ENCODE results near the gene ABCB8.
"Not testable (repeated sequence)": the region's sequence is repeated elsewhere in the genome, so short reads cannot be mapped to it uniquely, and the experiment has no call there.

ABCB8 gene

DNA sequence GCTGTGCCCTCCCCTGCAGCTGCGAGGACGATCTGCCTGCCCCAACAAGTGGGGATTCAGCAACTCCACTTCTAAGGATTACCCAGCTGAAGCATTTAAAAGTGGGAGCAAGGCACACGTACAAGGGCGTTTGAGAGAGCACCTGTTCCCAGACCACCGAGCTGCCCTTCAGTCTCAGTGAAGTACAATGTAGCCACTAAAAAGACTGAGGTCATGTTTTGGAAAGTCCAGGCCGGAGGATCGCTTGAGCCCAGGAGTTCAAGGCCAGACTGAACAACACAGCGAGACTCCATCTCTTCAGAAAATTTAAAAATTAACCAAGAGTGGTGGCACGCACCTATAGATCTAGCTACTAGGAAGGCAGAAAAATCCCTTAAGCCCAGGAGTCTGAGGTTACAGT is 22.7 kb upstream of the ABCB8 start:
- no peak overlapping the region for H3K27ac Mint-ChIP-seq
- no peak for ATAC-seq (ENCODE audit: low read depth)
- H3K4me1 Mint-ChIP-seq = peaks cover 5% of the 10 kb centered on the region
- no peak for DNase-seq (ENCODE audit: low spot score in 2 of 2)
- H3K27me3 Mint-ChIP-seq = peaks cover 4% of the 10 kb centered on the region
- H3K36me3 Mint-ChIP-seq = no peaks in the 10 kb centered on the region
- H3K4me3 Mint-ChIP-seq = no peak overlapping the region
- H3K9me3 Mint-ChIP-seq = no peaks in the 10 kb centered on the region

DNA sequence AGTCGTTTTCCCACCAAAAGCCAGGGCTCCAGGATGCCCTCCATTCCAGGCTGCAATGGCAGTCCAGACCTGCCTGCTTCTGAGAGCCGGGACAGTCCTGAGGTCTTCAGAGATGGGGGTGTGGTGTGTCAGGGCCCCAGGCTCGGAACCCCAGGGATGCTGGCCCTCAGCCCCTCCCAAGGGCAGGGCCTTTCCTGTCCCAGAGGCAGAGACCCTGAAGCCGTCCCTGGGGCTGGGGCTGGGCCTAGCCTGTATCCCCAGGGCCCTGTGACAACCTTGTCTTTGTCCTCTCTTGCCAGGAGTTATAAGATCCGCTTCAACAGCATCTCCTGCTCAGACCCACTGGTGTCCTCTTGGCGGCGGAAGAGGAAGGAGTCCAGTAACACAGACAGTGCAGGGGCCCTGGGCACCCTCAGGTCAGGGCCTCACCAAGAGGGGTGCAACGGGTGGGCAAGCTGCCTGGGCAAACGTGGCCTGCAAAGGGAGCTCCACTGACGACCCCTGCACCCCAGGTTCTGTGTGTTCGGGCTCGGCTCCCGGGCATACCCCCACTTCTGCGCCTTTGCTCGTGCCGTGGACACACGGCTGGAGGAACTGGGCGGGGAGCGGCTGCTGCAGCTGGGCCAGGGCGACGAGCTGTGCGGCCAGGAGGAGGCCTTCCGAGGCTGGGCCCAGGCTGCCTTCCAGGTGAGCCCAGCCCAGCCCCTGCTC is 21.5 kb upstream of the ABCB8 start:
- no peak for DNase-seq (ENCODE audit: low spot score in 2 of 2)
- peaks cover 2% of the 10 kb centered on the region for H3K27me3 Mint-ChIP-seq
- no peaks in the 10 kb centered on the region for H3K9me3 Mint-ChIP-seq
- H3K4me1 Mint-ChIP-seq = peaks cover 9% of the 10 kb centered on the region
- H3K36me3 Mint-ChIP-seq = no peaks in the 10 kb centered on the region
- no peak for ATAC-seq (ENCODE audit: low read depth)
- no peak overlapping the region for H3K4me3 Mint-ChIP-seq
- H3K27ac Mint-ChIP-seq = no peak overlapping the region

DNA sequence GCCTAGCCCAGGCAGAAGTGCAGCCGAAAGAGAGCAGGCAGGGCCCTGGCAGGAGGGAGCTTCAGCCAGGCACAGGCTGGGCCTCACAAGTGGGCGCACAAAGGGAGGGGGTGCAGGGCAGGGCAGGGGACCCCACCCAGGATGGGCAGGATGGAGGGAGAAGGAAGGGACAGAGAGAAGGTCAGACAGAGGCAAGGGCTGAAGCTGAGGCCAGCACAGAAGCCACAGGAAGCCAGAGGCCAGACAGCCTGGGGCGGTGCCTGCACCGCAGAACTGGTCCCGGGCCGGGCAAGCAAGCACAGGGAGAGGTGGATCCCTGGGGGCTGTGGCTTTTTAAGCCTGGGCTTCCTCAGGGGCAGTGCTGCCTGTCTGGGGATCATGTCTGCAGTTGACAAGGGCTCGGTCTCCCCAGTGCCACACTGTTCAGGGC is 20.8 kb upstream of the ABCB8 start:
- no peak overlapping the region for H3K27ac Mint-ChIP-seq

DNA sequence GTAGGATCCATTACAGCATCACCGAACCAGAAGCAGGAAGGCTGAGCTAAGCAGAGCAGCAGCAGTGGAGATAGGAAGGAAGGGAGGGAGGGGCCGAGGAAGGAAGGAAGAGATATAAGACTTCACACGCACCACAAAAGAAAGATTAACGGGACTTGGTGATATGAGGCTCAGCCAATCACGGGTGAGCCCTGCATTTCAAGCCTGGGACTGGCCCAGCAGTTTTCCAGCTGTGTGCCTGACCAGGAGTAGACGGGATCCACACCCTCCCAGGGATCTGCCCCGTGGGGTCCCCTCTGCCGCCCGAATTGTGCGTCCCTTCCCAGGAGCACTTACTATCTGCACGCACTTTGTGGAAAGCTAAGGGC is 20.1 kb upstream of the ABCB8 start:
- peaks cover 13% of the 10 kb centered on the region for H3K4me1 Mint-ChIP-seq
- H3K27ac Mint-ChIP-seq = no peak overlapping the region
- DNase-seq (ENCODE audit: low spot score in 2 of 2) (no peak), ATAC-seq (ENCODE audit: low read depth) (no peak)
- H3K4me3 Mint-ChIP-seq = peak overlapping the region; percentile 71
- H3K9me3 Mint-ChIP-seq = no peaks in the 10 kb centered on the region
- H3K36me3 Mint-ChIP-seq = no peaks in the 10 kb centered on the region
- peaks cover 2% of the 10 kb centered on the region for H3K27me3 Mint-ChIP-seq

More for the DNA sequence above, 20.8 kb upstream of the ABCB8 start:
- Mint-ChIP-seq H3K4me3 (peak overlapping the region; percentile 71), H3K36me3 (no peaks in the 10 kb centered on the region), H3K27me3 (peaks cover 2% of the 10 kb centered on the region), H3K4me1 (peaks cover 10% of the 10 kb centered on the region), H3K9me3 (no peaks in the 10 kb centered on the region)
- ATAC-seq (ENCODE audit: low read depth) (no peak), DNase-seq (ENCODE audit: low spot score in 2 of 2) (no peak)

DNA sequence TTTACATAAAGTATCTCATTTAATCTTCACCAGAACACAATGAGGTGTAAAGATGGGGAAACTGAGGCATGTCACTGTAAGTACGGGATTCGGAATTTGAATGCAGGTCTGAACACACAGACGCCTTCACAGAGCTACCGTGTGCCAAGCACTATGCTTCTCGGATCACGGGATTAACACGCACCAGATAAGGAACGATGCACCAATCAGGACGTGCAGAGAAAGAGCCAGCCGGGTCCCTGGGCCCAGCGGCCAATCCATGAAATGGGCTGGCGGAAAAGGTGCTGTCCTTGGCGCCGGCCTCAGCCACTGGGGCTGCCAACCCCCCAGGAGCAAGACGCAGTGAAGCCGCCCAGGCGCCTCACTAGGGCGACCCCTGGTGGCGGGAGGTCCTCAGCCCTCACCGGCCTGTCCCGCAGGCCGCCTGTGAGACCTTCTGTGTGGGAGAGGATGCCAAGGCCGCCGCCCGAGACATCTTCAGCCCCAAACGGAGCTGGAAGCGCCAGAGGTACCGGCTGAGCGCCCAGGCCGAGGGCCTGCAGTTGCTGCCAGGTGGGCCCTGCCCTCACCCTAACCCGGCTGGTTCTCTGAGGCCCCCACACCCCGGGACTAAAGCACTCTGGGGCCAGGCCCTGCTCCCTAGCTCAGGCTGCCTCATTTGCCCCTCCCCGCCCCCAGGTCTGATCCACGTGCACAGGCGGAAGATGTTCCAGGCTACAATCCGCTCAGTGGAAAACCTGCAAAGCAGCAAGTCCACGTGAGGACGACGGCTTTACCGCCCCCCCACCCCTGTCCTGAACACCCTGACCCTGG is 19.5 kb upstream of the ABCB8 start:
- H3K4me3 Mint-ChIP-seq = peak overlapping the region; percentile 71
- ATAC-seq (ENCODE audit: low read depth) = peak; percentile 52
- no peaks in the 10 kb centered on the region for H3K36me3 Mint-ChIP-seq
- DNase-seq (ENCODE audit: low spot score in 2 of 2) = peak; percentile 82 to 85
- peaks cover 13% of the 10 kb centered on the region for H3K4me1 Mint-ChIP-seq
- no peak overlapping the region for H3K27ac Mint-ChIP-seq
- peaks cover 2% of the 10 kb centered on the region for H3K27me3 Mint-ChIP-seq
- H3K9me3 Mint-ChIP-seq = no peaks in the 10 kb centered on the region

DNA sequence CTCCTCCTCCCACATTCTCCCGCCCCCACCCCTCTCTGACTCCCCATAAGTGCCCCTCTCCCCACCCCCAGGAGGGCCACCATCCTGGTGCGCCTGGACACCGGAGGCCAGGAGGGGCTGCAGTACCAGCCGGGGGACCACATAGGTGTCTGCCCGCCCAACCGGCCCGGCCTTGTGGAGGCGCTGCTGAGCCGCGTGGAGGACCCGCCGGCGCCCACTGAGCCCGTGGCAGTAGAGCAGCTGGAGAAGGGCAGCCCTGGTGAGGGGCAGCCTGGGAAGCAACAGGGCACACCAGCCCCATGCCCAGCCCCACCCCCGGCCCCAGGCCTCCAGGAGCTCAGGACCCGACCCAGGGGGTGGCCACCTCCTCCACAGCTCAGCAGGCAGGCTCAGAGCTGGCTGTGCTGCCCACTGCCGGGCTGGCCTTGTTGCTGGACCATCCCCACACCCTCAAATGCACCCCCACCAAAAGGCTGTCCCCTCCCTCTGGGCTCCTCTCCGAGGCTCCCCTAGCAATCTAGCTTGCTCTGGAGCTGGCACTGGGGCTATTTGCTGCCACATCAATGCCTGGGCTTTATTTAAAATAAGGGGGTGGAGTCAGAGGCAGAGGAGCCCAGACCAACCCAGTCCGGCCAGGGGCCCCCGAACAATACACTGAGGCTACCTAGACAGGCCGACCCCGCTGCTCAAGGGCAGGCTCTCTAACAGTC is 18.8 kb upstream of the ABCB8 start:
- no peak overlapping the region for H3K27ac Mint-ChIP-seq
- peaks cover 2% of the 10 kb centered on the region for H3K27me3 Mint-ChIP-seq
- no peak for DNase-seq (ENCODE audit: low spot score in 2 of 2)
- peaks cover 16% of the 10 kb centered on the region for H3K4me1 Mint-ChIP-seq
- no peak for ATAC-seq (ENCODE audit: low read depth)
- no peak overlapping the region for H3K4me3 Mint-ChIP-seq
- H3K9me3 Mint-ChIP-seq = no peaks in the 10 kb centered on the region
- no peaks in the 10 kb centered on the region for H3K36me3 Mint-ChIP-seq

DNA sequence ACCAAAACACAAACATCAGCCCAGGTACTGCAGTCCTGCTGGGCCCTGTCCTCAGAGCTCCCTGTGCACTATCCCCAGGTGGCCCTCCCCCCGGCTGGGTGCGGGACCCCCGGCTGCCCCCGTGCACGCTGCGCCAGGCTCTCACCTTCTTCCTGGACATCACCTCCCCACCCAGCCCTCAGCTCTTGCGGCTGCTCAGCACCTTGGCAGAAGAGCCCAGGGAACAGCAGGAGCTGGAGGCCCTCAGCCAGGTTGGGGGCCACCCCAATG is 18.3 kb upstream of the ABCB8 start:
- DNase-seq (ENCODE audit: low spot score in 2 of 2) = no peak
- no peak overlapping the region for H3K4me3 Mint-ChIP-seq
- no peak for ATAC-seq (ENCODE audit: low read depth)
- peaks cover 20% of the 10 kb centered on the region for H3K4me1 Mint-ChIP-seq
- H3K27me3 Mint-ChIP-seq = peaks cover 2% of the 10 kb centered on the region
- H3K36me3 Mint-ChIP-seq = no peaks in the 10 kb centered on the region
- H3K9me3 Mint-ChIP-seq = no peaks in the 10 kb centered on the region
- H3K27ac Mint-ChIP-seq = peak overlapping the region; percentile 48

DNA sequence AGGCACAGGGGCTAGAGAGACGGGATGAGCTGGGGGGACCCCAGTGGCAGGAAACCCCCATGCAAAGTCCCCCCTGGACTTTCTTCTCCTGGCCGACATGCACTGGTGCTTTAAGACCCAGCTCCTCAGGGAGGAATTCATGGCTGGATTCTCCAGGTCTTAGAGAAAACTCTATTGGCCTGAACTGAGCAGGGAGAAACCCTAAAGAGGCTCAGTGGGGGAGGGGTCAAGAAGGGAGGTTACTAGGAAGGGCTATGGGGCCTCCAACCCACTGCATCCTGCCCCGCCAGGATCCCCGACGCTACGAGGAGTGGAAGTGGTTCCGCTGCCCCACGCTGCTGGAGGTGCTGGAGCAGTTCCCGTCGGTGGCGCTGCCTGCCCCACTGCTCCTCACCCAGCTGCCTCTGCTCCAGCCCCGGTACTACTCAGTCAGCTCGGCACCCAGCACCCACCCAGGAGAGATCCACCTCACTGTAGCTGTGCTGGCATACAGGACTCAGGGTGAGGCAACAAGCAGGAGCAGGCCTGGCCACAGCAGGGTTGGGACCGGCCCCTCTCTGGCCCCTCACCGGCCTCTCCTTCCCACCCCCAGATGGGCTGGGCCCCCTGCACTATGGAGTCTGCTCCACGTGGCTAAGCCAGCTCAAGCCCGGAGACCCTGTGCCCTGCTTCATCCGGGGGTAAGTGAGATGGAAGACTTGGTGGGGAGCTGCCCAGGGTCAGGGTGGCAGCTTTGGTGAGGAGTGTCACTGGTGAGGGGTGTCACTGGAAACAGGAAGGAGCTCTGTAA is 17.7 kb upstream of the ABCB8 start:
- H3K36me3 Mint-ChIP-seq = no peaks in the 10 kb centered on the region

DNA sequence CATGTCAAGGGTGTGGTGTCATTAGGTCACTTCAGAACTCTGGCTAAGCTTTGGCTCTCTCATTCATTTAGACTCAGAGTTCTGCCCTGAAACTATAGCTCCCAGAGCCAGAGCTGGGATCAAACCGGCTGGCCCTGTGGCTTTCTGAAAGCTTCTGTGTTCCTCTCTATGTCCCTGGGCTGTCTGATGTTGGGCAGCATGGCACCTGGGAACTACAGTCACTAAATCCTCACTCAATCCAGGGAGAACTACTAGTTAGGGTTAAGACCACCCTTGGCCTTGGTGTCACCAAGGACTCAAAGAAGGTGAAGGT is 17.2 kb upstream of the ABCB8 start:
- ATAC-seq (ENCODE audit: low read depth) (no peak), DNase-seq (ENCODE audit: low spot score in 2 of 2) (no peak)
- peaks cover 2% of the 10 kb centered on the region for H3K27me3 Mint-ChIP-seq
- peaks cover 25% of the 10 kb centered on the region for H3K4me1 Mint-ChIP-seq
- no peaks in the 10 kb centered on the region for H3K9me3 Mint-ChIP-seq
- peak overlapping the region; percentile 48 for H3K27ac Mint-ChIP-seq
- H3K4me3 Mint-ChIP-seq = no peak overlapping the region
- H3K36me3 Mint-ChIP-seq = no peaks in the 10 kb centered on the region

More for the DNA sequence above, 17.7 kb upstream of the ABCB8 start:
- peak overlapping the region; percentile 48 for H3K27ac Mint-ChIP-seq
- DNase-seq (ENCODE audit: low spot score in 2 of 2) (no peak), ATAC-seq (ENCODE audit: low read depth) (no peak)
- H3K4me3 Mint-ChIP-seq = no peak overlapping the region
- peaks cover 2% of the 10 kb centered on the region for H3K27me3 Mint-ChIP-seq
- H3K4me1 Mint-ChIP-seq = peaks cover 25% of the 10 kb centered on the region
- no peaks in the 10 kb centered on the region for H3K9me3 Mint-ChIP-seq

DNA sequence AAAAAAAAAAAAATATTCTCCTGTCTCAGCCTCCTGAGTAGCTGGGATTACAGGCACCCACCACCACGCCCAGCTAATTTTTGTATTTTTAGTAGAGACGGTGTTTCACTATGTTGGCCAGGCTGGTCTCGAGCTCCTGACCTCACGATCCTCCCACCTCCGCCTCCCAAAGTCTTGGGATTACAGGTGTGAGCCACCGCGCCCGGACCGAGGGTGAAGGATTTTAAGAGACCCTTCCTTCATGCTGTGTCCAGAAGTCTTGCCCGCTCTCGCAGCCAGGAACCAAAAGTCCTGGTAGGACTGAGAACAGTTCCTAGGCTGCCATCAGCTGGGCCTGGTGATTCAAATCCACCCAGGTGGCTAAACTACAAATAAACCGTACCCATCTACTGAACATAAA is 16.6 kb upstream of the ABCB8 start:
- ATAC-seq (ENCODE audit: low read depth); H3K27ac Mint-ChIP-seq: not testable (repeated sequence)

DNA sequence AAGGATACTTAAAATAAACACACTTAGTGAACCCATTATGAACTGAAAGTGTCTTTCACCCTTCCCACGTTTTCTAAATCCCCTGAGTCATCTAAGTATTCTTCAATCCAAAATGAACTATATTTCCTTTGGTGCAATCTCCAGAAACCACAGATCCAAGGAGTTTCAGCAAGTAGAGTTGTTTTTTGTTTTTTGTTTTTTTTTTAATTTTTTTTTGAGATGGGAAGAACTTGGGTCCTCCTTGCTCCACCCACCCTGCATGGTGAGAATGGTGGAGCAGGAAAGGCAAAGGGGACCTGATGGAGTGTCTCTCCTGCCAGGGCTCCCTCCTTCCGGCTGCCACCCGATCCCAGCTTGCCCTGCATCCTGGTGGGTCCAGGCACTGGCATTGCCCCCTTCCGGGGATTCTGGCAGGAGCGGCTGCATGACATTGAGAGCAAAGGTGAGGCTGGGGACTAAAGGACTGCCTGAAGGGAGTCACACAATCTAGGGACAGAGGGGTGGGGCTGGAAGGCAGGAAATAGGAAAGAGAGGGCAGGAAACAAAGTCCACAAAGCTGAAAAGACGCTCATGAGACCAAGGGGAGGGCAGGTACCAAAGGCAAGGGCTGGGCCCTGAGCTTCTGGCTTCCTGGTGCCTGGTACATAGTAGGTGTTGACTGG is 16.1 kb upstream of the ABCB8 start:
- DNase-seq (ENCODE audit: low spot score in 2 of 2) = no peak

More for the DNA sequence above, 16.6 kb upstream of the ABCB8 start:
- H3K4me3 Mint-ChIP-seq; H3K27me3 Mint-ChIP-seq; H3K36me3 Mint-ChIP-seq; DNase-seq (ENCODE audit: low spot score in 2 of 2); H3K9me3 Mint-ChIP-seq: not testable (repeated sequence)
- H3K4me1 Mint-ChIP-seq = peaks cover 25% of the 10 kb centered on the region

DNA sequence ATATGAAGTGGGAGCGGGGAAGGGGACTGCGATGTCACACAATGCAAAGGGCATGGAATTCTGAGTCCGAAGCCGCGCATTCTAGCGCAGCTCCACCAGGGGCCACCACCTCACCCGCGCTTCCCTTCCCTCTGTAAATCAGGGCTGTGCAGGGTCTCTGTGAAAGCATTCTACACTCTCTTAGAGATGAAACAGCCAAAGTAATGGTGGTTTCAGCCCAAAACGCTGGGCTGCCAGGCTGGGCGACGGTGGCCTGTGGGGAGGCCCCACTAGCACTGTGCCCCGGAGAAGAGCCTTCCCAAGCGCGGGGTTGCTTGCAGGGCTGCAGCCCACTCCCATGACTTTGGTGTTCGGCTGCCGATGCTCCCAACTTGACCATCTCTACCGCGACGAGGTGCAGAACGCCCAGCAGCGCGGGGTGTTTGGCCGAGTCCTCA is 15.3 kb upstream of the ABCB8 start:
- H3K27ac Mint-ChIP-seq = peak overlapping the region; percentile 98
- DNase-seq (ENCODE audit: low spot score in 2 of 2) = no peak
- peak; percentile 8 for ATAC-seq (ENCODE audit: low read depth)
- peaks cover 29% of the 10 kb centered on the region for H3K4me1 Mint-ChIP-seq
- no peak overlapping the region for H3K4me3 Mint-ChIP-seq
- peaks cover 1% of the 10 kb centered on the region for H3K27me3 Mint-ChIP-seq
- H3K36me3 Mint-ChIP-seq = no peaks in the 10 kb centered on the region
- no peaks in the 10 kb centered on the region for H3K9me3 Mint-ChIP-seq

More for the DNA sequence above, 16.1 kb upstream of the ABCB8 start:
- Mint-ChIP-seq H3K27me3 (peaks cover 2% of the 10 kb centered on the region), H3K9me3 (no peaks in the 10 kb centered on the region), H3K4me3 (peak overlapping the region; percentile 36), H3K4me1 (peaks cover 25% of the 10 kb centered on the region), H3K27ac (peak overlapping the region; percentile 98), H3K36me3 (no peaks in the 10 kb centered on the region)
- ATAC-seq (ENCODE audit: low read depth) = no peak

DNA sequence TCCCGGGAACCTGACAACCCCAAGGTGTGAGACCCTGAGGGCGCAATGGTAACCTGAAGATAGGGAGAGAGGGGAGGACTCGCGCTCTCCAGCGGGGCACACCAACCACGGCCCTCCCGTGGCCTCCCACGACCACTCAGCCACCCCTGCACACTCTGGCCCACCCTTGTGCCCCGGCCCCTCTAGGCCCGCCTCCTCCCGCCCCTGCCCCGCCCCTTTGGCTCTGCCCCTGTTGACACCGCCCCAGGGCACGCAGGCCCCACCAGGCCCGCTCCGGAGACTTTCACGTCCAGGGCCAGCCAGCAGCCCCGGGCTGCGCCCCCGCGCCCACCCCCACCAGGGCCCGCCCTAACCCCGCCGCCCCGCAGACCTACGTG is 14.9 kb upstream of the ABCB8 start:
- Mint-ChIP-seq H3K9me3 (no peaks in the 10 kb centered on the region), H3K27ac (peak overlapping the region; percentile 98)
- no peak for DNase-seq (ENCODE audit: low spot score in 2 of 2)

More for the DNA sequence above, 14.9 kb upstream of the ABCB8 start:
- peaks cover 31% of the 10 kb centered on the region for H3K4me1 Mint-ChIP-seq
- no peaks in the 10 kb centered on the region for H3K36me3 Mint-ChIP-seq
- no peaks in the 10 kb centered on the region for H3K27me3 Mint-ChIP-seq
- peak overlapping the region; percentile 98 for H3K4me3 Mint-ChIP-seq
- ATAC-seq (ENCODE audit: low read depth) = no peak
